ELR (cell line): ENCODE results near the gene VPS8.
A peak's percentile ranks its signal among the peaks of the same experiment; 100 is the strongest.

ENCODE experiments used
- DNase-seq: peaks from one replicate; pipeline ENCODE4 v3.0.0-alpha.2; 2015; ENCODE audit warnings: low read depth

The VPS8 gene

GRCh38 chr3:184811034-184811433 lies 932 bp upstream of the VPS8 start:
- no peak for DNase-seq

GRCh38 chr3:184811663-184811998 lies 335 bp upstream of the VPS8 start:
- no peak for DNase-seq

DNA sequence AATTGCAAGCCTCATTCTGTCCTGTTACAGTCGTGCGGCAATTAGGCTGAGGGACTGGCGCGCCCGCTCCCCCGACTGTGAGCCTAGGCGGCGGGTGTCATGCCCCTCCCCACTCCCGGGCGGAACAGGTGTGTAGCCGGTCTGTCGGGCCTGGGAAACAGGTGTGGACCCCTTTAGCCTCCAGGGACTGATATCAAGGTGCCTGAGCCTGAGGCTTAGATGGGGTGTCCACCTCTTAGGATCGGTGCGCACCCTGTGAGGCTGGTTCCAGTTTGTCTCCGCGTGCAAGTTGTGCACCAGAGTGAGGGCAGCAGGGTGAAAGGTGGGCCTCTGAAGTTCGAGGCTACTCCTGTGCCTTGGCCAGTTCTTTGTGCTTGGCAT lies 686 bp downstream of the VPS8 start:
- no peak for DNase-seq

DNA sequence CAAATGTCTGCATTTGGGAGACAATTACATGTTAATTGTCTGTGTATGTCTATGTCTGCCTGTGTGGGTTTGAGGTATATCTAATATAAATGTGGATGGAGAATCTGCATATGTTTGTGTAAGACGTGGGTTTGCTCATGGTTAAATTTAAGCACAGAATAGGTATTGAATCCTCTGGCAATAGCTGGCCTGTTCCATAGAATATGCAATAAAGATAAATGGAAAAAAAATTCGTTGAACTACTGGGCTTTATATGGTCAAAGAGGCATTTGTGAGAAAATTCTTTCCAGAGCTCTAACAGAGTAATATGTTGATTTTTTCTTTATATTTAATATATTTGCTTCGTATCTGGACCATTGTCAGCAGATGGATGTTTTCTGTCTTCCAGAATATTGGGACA lies 1.4 kb downstream of the VPS8 start:
- DNase-seq, result no peak

- DNase-seq, result peak; percentile 53
Observed at GRCh38 chr3:184814214-184814613, 2.2 kb downstream of the VPS8 start.

GRCh38 chr3:184815046-184815930 lies 3.3 kb downstream of the VPS8 start:
- DNase-seq, result peak; percentile 93

DNA sequence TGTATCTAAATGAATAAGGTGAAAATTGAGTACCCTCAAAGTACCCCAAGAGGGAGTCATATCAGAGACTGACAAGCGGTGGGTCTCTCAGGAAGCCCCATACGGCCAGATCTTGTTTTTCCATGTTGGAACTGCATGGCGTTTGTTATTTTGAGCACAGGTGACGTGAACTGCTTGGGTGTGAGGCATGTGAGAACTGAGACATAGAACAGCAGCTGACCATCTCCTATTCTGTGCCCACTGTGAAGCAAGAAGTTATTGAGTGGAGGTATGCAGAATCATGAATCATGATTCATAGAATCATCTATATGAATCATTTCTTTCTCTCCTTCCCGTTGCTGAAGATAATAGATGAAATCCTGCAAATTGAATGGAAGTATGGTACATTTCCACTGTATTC lies 4.6 kb downstream of the VPS8 start:
- peak; percentile 59 for DNase-seq

GRCh38 chr3:184820525-184820924 lies 8.6 kb downstream of the VPS8 start:
- no peak for DNase-seq

- no peak for DNase-seq
Observed at GRCh38 chr3:184821034-184821433, 9.1 kb downstream of the VPS8 start.

DNA sequence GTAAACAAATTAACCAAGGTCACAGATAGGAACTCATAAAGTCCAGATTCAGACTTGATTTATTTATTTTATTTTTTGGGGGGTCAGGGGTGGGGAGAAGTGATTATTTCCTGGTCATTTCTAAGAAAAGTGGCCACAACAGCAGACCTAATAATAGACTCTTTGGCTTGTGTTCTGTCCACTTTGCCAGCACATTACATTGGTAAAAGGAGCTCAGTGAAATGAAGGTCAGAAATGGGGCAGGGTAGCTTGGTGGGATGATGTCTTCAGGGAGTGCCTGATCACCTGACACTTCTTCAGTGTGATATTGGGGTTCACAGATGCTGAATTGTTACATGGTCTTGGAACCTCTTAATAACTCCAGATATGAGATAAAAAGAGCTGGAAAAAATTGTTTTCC lies 10.1 kb downstream of the VPS8 start:
- DNase-seq, result no peak

DNA sequence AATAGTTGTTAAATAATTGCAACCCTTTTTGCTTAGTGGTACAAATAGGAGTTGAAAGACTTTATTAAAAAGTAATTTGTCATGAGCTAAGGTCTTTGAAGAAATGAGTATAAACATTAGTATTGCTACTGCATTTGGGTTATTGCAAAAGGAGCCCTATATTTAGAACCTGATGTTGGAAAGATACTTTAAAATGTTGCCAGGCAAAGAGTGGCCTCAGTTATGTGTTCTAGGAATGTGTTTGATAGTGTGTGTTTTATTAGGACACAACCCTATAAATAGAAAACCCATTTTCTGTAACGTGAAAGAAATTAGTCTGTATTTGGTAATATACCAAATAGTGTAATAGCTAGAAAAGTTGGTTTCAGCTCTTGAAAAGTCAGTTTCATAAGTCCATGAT lies 10.7 kb downstream of the VPS8 start:
- DNase-seq, result no peak

DNA sequence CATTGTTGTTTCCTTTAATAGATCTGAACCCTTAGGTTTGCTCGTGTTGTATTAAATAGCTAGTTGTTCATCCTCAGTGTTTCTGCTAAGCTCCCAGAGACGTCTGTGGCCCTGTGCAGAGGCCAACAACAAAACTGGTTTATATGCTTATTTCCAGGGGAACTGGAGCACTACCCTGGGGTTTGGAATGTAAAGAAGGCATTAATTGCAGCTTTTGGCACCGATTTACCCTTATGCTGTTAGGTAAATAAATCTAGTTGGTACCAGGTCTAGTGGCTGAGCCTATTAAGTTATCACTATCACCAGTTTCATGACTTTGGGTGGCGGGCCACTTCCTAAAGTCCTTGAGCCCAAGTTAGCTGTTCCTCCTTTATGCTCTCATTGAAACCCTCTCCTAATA lies 12.0 kb downstream of the VPS8 start:
- no peak for DNase-seq

DNA sequence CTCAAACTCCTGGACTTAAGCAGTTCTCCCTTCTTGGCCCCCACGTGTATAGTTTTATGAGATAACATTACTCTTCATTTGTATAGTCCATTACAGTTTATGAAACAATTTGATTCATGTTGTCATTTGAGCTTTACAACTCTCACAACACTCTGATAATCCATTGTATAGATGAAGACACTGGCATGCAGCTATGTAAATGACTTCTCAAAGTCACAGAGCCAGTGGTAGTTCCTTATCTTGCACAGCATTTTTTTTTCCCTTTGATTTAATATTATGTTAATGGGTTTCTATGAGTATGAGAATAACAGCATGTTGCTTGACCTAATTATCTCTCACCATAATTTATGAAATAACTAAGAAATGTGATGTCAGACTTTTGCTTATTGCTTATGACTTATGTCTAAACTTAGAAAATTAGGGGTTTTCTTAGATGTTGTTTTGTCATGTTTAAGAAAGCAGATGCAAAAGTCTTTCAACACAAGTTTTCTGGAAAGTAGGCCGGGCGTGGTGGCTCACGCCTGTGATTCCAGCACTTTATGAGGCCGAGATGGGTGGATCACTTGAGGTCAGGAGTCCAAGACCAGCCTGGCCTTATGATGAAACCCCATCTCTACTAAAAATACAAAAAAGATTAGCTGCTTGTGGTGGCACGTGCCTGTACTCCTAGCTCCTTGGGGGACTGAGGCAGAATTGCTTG lies 13.3 kb downstream of the VPS8 start:
- DNase-seq, result no peak

GRCh38 chr3:184827572-184827971 lies 15.6 kb downstream of the VPS8 start:
- DNase-seq, result no peak

GRCh38 chr3:184832044-184832443 lies 20.1 kb downstream of the VPS8 start:
- no peak for DNase-seq

GRCh38 chr3:184832903-184833302 lies 20.9 kb downstream of the VPS8 start:
- no peak for DNase-seq

GRCh38 chr3:184836090-184836822 lies 24.3 kb downstream of the VPS8 start:
- DNase-seq, result no peak

GRCh38 chr3:184842433-184842832 lies 30.5 kb downstream of the VPS8 start:
- DNase-seq, result no peak

DNA sequence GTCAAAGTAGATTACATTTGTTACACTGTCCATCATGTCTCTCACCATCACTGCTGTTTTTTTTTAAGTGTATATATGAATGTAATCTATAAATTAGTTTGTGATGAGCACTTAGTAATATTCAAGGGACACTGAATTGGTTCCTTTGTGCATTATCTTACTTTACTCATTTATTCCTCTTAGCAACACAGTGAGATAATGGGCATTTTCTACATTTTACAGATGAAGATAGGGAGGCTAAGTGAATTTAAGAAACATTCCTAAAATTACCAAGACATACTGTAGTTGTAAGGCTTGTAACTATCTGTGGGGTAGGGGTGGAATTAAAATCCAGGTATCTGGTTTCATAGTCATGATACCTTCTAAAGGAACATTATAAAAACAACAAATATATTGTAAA lies 33.9 kb downstream of the VPS8 start:
- no peak for DNase-seq

GRCh38 chr3:184846496-184846895 lies 34.5 kb downstream of the VPS8 start:
- DNase-seq, result no peak

- DNase-seq, result no peak
Observed at GRCh38 chr3:184848934-184849333, 37.0 kb downstream of the VPS8 start.

DNA sequence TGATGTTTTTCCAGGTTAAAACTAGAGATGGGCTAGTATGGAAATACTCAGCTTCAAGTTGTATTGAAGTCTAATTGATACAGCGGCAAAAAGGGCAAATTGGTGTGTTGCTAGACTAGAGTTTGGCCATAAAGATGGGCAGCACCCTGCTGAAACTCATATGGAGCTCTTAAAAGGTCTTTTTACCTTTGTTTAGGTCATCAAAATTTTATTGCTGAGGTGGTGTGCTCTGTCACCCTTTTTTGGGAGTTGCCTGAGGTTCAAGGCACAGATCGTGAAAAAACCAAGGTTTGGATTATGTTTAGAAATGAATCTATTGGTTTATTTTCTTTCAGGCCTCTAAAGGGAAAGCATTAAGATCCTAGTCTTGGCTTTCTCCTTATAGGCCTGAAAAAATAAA lies 38.2 kb downstream of the VPS8 start:
- DNase-seq, result no peak

DNA sequence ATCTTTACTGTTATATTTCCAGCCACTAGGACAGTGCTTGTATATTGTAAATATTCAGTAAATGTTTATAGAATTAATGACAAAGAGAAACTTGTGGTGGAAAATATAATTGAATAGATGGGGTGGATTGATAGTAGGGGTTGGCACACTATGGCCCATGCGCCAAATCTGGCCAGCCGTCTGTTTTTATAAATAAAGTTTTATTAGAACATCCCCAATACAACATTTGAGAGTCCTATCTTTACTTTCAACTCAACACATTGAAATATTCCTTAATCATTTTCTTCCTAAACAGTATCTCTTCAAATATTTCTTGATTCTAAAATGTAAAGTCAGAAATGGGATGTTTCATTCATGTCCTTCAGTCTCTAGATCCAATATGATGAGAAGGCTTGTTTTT lies 45.1 kb downstream of the VPS8 start:
- no peak for DNase-seq
